Amniotic stem cell (primary cell): Measurements from ENCODE around the gene LILRA2.
"Not testable (repeated sequence)": the region's sequence is repeated elsewhere in the genome, so short reads cannot be mapped to it uniquely, and the experiment has no call there.

Source experiments
- DNase-seq: peaks from one replicate; lab custom pipeline; 2025; lab: John Stamatoyannopoulos, UW

The LILRA2 gene

DNA sequence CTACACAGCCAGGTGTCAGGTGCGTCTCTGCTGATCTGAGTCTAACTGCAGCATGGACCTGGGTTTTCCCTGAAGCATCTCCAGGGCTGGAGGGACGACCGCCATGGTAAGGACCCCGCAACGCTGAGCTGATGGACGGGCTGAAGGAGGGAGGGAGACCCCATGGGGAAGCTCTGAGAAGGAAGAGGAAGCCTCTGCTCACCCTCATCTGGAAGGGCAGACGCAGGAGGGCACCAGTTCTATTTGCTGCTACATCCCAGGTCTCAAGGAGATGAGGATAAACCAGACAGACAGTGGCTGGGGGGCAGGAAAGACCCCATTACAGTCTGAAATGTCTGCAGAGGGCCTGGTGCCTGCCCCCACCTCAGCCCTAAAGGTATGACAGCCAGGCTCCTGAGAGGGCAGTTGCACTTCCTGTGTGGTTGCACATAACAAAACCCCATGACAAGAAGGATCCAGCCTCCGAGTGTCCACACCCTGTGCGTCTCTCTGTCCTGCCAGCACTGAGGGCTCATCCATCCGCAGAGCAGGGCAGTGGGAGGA, at the start of gene LILRA2:
LILRA2 (plus strand) TSS at position 461 of the 543 bp plus-strand sequence. CDS start 89 bp downstream, outside the sequence.
- DNase-seq = no peak

DNA sequence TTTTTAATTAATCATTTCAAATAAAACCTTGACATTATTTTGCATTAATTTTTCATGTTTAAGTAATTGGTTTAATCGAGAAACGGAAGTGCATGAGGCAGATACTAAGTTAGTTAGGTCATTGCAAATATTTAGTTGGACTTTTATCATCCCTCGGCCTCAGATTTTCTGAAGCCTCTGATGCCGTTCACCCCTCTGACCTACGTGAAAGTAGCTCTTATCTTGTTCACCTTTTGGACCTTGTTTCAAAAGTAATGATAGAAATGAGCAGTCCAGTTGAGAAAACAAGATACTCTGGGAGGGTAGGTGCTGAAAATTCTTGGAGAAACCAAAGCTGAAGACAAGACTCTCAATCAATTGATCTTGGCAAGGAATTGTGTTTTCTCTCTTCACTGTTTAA, 48.0 kb upstream of the LILRA2 start:
- DNase-seq = no peak

DNA sequence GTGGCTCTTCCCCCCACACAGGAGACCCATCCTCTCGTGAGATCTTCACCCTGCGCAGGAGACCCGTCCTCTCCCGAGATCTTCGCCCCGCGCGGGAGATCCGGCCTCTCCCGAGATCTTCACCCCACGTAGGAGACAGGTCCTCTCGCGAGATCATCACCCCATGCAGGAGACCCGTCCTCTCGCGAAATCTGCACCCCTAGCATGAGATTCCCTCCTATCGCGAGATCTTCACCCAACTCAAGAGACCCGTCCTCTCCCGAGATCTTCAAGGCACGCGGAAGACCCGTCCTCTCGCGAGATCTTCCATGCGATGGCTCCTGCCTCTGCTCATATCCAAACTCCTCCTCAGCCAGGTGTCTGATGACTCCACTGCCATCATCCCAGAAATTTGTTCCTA, 46.6 kb upstream of the LILRA2 start:
- no peak for DNase-seq

DNA sequence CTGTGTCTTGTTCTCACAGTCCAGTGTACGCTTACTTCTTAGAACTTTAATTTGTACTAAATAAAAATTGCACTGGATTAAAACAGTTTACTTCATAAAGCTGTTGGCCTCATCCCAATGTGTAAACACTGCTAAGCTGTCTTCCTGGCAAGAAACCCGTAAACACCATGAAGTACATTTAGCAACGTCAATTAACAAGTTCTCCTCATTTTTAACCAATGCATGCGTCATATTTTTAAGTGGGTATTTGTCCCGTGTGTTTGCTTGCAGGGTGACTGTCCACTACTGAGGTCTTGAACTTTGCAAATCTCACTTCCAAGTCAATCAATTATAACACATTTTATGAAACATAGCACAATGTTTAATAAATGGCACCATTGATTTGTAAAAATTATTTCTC, 42.7 kb upstream of the LILRA2 start:
- no peak for DNase-seq

DNA sequence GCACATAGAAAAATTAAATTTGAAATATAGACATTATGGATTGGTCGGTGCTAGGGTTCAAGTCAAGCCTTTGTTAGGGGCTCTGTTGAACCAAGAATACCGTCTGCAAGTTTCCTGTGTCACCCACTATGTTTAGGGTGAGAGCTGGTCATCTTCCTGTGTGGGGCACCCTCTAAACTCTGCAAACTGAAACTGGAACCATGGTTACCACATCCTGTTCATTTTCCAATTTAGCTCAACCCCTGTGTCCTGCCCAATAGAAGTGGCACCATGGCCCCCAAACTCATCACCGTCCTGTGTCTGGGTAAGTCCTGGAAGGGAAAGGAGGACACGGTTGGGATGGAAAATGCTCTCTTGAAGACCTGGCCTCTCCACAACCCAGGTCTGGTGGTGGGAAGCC, 41.1 kb upstream of the LILRA2 start:
- DNase-seq = no peak

DNA sequence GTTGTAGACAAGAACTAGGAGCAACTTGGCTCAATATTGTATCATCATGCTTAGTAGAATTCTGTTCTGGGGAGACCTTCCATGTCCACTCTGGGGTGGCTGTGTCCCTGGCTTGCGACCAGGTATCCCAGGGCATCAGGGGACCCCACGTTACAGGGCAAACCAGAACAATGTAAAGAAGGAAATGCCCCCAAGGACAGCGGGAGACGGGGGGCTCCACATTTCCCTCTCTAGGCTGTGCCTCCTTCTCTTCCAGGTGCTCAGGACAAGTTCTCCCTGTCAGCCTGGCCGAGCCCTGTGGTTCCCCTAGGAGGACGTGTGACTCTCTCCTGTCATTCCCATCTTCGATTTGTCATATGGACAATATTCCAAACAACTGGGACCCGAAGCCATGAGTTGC, 40.1 kb upstream of the LILRA2 start:
- no peak for DNase-seq

DNA sequence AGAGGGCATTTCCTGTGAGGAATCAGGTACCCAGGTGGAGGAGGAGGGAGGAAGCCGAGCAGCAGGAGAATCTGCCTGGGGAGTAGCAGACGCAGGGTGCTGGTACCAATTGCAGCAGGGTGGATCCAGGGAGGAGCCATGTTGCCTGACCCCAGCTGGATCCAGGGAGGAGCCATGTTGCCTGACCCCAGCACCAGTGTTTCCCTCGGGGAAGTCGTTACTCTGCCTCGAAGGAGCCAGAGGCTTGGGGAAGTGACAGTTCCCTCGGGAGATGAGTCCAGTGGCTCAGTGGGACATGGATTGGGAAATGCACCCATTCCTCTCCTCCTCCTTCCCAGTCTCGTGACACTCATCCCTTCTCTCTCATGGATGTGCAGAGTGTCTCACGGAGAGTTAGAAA, 39.4 kb upstream of the LILRA2 start:
- no peak for DNase-seq

DNA sequence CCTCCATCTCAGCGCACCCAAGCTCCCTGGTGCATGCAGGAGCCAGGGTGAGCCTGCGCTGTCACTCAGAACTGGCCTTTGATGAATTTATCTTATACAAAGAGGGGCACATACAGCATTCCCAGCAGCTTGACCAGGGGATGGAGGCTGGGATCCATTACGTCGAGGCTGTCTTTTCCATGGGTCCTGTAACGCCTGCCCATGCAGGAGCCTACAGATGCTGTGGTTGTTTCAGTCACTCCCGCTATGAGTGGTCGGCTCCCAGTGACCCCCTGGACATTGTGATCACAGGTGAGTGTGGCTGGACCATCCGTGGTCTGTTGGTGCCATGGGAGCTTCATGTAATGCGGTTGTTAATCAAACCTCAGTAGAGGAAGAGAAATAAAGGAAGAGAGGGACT, 38.0 kb upstream of the LILRA2 start:
- DNase-seq = no peak

DNA sequence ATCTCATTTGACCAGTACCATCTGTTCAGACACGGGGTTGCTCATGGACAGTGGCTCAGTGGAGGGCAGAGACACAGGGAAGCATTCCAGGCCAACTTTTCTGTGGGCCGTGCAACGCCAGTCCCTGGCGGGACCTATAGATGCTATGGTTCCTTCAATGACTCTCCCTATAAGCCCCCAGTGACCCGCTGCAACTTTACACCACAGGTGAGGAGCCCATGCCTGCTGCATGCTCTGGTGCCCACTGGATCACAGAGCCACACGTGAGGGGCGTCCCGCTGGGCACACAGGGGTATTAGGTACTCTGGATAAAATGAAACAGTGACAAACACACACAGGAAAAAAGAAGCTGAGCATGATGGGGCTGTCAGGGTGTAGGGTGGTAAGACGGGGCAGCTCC, 36.6 kb upstream of the LILRA2 start:
- no peak for DNase-seq

DNA sequence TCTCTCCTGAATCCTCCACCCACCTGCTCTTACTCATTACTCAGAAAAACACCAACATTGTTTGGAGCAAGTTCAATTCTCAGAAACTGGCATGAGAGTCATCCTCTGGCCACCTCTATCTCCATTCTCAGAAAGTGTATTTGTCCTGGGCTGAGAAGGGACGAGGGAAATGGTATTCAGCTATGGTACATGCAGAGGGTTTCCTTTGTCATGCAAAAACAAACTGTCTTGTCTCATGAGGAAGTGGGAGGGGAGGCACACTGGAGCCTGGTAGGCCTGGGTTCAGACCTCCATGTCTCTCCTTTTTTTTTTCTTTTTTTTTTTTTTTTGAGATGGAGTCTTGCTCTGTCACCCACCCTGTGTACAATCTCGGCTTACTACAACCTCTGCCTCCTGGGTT, 31.9 kb upstream of the LILRA2 start:
- DNase-seq = no peak

DNA sequence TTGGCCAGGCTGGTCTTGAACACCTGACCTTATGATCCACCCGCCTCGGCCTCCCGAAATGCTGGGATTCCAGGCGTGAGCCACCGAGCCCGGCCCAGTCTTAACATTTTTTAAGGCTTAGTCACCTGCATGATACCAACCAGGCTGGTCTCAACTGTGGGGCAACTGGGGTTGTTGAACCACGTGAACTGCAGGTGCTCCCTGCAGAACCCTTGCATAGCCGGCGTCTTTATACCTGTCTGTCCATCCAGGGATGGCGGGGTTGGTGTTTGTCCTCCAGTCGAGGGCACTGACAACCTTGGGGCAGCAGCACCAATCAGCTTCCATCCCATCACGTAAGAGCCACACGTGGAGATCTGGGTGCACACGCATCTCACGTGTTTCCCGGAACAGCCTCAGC, 24.8 kb upstream of the LILRA2 start:
- no peak for DNase-seq

DNA sequence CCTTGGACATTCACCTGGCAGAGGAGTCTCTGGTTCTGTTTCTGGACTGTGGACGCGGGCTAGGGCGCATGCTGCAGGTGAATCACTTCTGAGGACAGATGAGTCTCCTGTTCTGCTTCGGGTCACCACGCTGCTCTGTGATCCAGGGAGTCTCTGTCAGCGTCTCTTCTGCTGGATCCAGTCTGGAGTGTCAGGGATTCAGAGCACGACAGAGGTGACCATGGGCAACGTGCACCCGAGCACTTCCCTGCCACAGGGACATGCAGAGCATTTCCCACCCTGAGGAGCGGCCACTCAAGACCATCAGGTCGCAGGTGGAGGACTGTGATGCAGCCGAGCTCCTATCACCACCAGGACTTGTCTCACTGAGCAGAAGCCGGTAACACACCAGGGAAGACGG, 24.4 kb upstream of the LILRA2 start:
- DNase-seq = no peak

DNA sequence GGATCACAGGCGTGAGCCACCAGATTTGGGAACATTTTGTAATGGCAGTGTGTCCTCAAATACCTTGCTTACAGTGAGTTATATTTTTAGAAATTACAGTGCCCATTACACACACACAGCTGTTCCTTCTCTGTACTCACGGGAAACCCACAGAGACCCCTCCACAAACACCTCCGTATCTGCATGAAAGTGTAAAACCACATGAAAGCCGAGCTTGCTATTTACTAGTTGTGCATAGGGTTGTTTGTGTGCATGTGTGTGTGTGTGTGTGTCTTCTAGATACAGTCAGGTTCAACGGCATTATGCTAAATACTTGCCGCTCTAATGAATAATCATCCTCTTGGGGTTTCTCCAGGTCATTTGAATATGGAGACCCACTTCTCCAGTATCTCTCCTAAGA, 22.3 kb upstream of the LILRA2 start:
- no peak for DNase-seq

DNA sequence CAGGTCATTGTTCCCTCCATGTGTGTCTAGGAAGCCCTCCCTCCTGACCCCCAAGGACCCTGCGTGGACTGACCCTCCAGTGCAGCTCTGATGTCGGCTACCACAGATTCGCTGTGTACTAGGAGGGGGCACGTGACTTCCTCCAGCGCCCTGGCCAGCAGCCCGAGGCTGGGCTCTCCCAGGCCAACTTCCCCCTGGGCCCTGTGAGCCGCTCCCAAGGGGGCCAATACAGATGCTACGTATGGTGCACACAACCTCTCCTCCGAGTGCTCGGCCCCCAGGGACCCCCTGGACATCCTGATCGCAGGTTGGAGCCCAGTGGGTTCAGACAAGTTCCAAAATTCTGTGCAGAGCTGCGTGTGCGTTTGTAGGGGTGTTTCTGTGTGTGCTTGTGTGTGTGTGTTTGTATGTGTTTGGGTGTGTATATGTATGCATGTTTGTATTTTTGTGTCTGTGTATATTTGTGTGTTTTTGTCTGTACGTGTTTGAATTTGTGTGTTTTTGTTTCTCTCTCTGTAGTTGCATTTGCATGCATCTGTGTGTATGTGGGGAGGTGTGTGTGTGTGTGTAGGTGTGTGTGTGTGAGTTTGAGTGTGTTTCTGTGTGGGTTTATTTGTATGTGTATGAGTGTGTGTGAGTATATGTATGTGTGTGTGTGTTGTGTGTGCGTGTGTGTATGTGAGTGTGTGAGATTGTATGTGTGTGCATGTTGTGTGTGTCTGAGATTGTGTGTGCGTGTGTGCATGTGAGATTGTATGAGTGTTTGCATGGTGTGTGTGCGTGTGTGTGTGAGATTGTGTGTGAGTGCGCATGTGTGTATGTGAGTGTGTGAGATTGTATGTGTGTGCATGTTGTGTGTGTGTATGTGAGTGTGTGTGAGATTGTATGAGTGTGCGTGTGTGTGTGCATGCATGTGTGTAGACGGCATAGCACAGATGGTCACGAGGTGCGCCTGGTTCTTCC, 21.4 kb upstream of the LILRA2 start:
- DNase-seq = no peak

DNA sequence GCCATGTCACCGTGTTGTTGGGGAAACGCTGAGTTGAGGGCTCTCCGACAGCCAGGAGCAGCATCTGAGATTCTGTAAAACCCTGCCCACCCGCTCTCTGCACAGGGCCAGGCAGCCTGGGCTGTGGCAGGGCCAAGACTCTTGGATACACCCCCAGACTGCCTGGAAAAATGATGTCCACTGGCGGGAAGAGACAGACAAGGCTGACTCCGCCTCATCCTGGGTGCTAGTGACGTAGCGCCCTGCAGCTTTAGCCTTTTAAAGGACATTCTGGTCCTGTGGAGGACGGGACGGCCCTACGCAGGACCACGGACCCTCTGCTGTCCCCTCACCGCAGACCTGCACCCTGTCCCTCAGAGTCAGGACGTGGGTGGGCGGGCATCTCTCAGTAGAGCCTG, 20.7 kb upstream of the LILRA2 start:
- DNase-seq = no peak

DNA sequence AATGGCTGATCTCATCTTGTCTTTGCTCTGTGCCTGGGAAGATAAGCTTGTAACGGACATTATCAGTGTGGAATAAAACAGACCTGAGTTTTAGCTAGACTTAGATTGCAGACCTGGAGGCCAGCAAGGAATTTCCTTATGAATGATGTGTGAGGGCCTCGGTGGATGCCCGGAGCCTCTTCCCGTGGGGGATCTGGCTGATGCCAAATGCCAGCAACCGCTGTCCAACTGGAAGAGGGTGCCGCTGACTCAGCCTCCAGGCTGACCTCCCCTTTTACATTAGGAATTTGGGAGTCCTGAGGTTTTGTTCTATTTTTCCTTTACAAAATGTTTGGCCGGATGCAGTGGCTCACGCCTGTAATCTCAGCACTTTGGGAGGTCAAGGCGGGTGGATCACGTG, 19.6 kb upstream of the LILRA2 start:
- DNase-seq = no peak

DNA sequence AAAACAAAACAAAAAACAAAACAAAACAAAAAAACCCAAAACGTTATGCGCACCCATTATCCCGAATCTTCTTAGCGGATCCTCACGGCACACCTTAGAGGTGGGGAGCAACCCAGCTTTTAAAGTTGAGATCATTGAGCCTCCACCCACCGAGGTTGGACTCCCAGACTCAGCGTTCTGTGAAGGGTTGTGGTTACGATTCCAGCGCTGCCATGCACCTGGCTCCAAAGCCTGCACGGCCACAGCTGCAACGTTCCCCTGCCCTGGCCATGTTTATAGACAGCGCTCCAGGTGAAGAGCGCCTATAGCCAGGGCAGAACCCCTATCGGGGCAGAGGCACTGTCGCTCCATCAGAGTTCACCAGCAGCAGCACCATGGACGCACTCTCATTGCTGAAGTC, 18.7 kb upstream of the LILRA2 start:
- DNase-seq = no peak

DNA sequence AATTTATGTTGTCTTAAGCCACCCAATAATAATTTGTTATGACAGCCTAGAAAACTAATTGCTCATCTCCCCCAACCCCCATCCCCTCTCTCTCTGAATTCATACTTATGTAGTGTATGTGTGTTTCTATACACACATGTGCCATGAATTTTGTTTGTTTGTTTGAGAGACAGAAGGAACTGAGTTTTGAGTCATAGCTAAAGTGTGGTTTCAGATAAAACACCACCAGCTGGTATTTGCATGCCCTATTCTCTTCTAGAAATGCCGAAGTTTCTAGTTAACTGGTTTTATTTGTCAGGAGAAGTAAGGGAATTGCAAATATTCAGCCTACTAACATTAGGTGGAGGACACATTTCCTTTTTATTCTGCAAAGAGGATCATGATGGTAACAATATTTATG, 17.4 kb upstream of the LILRA2 start:
- DNase-seq = no peak

DNA sequence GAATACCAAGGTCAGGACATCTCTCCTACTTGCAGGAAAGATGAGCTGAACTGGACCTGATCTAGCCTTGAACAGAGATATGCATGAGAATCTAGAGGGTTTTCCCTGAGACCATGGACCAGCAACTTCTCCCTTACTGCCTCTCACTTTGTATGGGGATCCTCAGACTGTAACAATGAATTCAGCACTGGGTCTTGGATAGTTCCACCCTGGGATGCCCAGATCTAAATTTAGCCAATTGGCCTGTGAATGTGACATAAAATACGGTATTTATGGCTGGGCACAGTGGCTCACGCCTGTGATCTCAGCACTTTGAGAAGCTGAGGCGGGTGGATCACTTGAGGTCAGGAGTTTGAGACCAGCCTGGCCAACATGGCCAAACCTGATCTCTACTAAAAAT, 15.3 kb upstream of the LILRA2 start:
- no peak for DNase-seq

DNA sequence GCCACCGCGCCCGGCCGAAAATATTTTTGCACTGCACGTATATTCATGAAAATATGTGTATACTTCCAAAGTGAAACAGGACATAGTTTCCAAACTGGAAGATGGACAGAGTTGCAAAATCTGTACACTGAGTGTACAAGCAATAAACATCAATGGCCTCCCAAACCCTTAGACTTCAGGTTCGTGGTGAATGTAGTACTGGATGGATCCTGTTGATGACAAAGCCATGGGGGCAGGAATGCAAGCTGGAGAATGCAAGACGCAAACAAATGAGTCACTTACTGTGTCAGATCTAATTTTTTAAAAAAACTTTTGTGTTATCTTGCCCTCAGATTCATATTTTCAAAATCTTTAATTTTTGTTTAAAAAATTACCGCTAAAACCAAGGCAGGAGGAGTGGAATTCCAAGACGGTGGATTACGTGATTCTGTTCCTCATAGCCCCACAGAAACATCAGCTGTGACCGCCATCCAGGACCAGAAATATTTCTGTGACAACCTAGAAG, 12.7 kb upstream of the LILRA2 start:
- DNase-seq = no peak

DNA sequence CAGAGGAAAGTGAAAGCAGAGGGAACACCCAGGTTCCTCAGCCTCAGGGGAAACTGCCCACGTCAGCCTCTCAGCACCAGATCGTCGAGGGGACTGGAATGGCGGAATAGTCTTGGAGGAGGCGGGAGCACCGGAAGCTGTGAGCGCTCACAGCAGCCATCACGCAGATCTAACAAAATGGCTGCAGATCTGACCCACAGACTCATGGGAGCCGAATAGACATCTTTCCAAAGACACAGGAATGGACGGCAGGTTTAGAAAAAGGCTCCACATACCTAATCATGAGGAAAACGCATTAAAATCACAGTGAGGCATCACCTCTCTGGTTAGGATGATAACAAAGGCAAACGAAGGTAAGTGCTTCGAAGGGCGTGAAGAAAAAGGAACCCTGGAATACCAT, 11.8 kb upstream of the LILRA2 start:
- no peak for DNase-seq

DNA sequence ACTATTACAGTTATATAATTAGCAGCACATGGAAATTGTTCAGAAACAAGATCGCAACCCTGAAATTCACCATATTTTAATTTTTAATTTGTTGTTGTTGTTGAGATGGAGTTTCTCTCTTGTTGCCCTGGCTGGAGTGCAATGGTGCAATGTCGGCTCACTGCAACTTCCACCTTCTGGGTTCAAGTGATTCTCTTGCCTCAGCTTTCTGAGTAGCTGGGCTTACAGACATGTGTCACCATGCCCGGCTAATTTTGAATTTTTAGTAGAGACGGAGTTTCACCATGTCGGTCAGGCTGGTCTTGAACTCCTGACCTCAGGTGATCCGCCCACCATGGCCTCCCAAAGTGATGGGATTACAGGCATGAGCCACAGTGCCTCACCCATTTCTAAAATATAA, 10.4 kb upstream of the LILRA2 start:
- not testable (repeated sequence) for DNase-seq

DNA sequence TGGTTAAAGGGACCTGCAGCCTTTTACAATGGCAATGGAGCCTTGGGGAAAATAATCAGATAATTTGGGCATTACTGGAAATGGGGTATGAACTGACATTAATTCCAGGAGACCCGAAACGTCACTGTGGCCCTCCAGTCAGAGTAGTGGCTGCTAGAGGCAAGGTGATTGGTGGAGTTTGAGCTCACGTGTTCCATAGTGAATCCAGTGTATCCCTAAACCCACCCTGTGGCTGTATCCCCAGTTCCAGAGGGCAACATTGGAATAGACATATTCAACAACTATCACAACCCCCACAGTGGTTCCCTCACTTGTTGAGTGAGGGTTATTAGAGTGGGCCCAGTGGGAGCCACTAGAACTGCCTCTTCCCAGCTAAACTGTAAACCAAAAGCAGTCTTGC, 3.3 kb upstream of the LILRA2 start:
- DNase-seq = no peak
